Gastroesophageal sphincter (tissue), 3 donors: ENCODE data around the gene ACOX1.

ENCODE experiments used
- CTCF ChIP-seq, 4 experiments: fragments of 200-600 bp in 2 of 4; fragments of 450-650 bp in 2 of 4; sonication (generic) in 1 of 4; IDR thresholded peaks; one replicate each; pipeline ENCODE4 v1.5.1; 2017 to 2019; ENCODE audit warnings: antibody characterized with exemption in 4 of 4, mild to moderate bottlenecking in 2 of 4, moderate library complexity in 2 of 4
- POLR2A ChIP-seq, 2 donors: fragments of 450-650 bp; IDR thresholded peaks; one replicate each; pipeline ENCODE4 v1.6.1; 2017; ENCODE audit warnings: antibody characterized with exemption in 2 of 2, mild to moderate bottlenecking in 2 of 2, moderate library complexity in 1 of 2

DNA sequence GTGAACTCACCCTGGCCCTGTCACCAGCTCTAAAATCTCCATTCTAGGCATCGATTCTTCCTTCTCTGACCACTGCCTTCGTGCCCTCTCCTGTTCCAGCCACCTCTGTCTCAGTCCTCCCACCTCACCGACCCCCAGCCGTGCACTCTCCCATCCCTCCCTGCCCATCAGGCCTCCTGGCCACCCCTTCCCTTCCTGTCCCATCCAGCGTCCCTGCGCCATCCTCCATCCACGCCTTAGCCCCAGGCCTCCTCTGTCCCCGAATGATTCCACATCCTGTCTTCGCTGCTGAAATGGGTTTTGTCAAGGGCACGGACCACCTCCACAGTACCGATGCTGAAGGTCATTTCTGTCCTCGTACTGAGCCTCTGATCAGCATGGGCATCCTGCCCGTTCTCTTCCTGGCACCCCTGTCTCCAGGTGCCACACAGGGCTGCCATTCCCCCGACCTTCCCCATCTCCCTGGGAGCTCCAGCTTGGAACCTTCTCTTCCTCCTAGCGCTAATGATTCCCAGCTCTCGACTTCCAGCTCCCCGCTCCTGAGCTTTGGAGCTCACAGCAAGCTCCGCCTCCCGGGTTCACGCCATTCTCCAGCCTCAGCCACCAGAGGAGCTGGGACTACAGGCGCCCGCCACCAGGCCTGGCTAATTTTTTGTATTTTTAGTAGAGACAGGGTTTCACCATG lies 84.8 kb downstream of the ACOX1 start:
- TF ChIP-seq CTCF (IDR thresholded peaks at IDR 0.05) (no peak), POLR2A (IDR thresholded peaks at IDR 0.05) (no peak)
